H9 (cell line): Measurements from ENCODE around the gene ATP6V0E1. TPM values are rescaled to one million over a fixed set of nuclear protein-coding genes. Genes with fewer than 3 reads are reported as not detected.
A peak's percentile ranks its signal among the peaks of the same experiment; 100 is the strongest.

Experiments used
- DNase-seq: peaks from one replicate; pipeline ENCODE4 v3.0.0-alpha.2; 2017
- H2AFZ ChIP-seq: one replicate; pipeline ENCODE4 v1.6.1; 2013; ENCODE audit warnings: mild to moderate bottlenecking, low read length, control low read depth, moderate library complexity
- H2AK5ac ChIP-seq: 2 replicates; pipeline ENCODE4 v1.6.1; 2013; ENCODE audit warnings: low read length, control low read depth, mixed read lengths; ENCODE audit not compliant: insufficient read length
- H2BK120ac ChIP-seq: one replicate; pipeline ENCODE4 v1.6.1; 2013; ENCODE audit warnings: low read depth, mild to moderate bottlenecking, low read length, control low read depth, inconsistent platforms; ENCODE audit not compliant: poor library complexity, severe bottlenecking
- H2BK12ac ChIP-seq: 2 replicates; pipeline ENCODE4 v1.6.1; 2013; ENCODE audit warnings: low read length, control low read depth, mixed read lengths, low read depth; ENCODE audit not compliant: insufficient read length
- H2BK15ac ChIP-seq: 2 replicates; pipeline ENCODE4 v1.6.1; 2013; ENCODE audit warnings: low read depth, low read length, control low read depth
- H2BK20ac ChIP-seq: one replicate; pipeline ENCODE4 v1.6.1; 2013; ENCODE audit warnings: low read depth, mild to moderate bottlenecking, low read length, control low read depth, inconsistent platforms; ENCODE audit not compliant: poor library complexity, severe bottlenecking
- H2BK5ac ChIP-seq: 2 replicates; pipeline ENCODE4 v1.6.1; 2013; ENCODE audit warnings: low read length, control low read depth, mixed read lengths; ENCODE audit not compliant: insufficient read length
- H3K14ac ChIP-seq: 2 replicates; pipeline ENCODE4 v1.6.1; 2013; ENCODE audit warnings: low read length, control low read depth; ENCODE audit not compliant: insufficient read depth
- H3K18ac ChIP-seq: 2 replicates; pipeline ENCODE4 v1.6.1; 2013; ENCODE audit warnings: low read depth, mild to moderate bottlenecking, mixed read lengths, low read length, control low read depth; ENCODE audit not compliant: insufficient read length
- H3K23ac ChIP-seq: 2 replicates; pipeline ENCODE4 v1.6.1; 2013; ENCODE audit warnings: low read length, control low read depth, mixed read lengths, low read depth; ENCODE audit not compliant: insufficient read length
- H3K23me2 ChIP-seq: 2 replicates; pipeline ENCODE4 v1.6.1; 2013; ENCODE audit warnings: low read depth, mild to moderate bottlenecking, mixed read lengths, low read length, control low read depth; ENCODE audit not compliant: insufficient read length, poor library complexity, severe bottlenecking
- H3K27ac ChIP-seq: 2 replicates; pipeline ENCODE4 v1.5.1; 2013; ENCODE audit warnings: low read length, control low read depth, mixed read lengths, low read depth; ENCODE audit not compliant: insufficient read length
- H3K27me3 ChIP-seq: 2 replicates; pipeline ENCODE4 v1.6.1; 2013; ENCODE audit warnings: low read length, control low read depth, inconsistent platforms; ENCODE audit not compliant: insufficient read depth
- H3K4ac ChIP-seq: 2 replicates; pipeline ENCODE4 v1.6.1; 2013; ENCODE audit warnings: low read depth, mild to moderate bottlenecking, control low read depth, inconsistent platforms, low read length, moderate library complexity
- H3K4me1 ChIP-seq: 2 replicates; pipeline ENCODE4 v1.6.1; 2013; ENCODE audit warnings: low read length, control low read depth, inconsistent platforms; ENCODE audit not compliant: insufficient read depth
- H3K4me2 ChIP-seq: 2 replicates; pipeline ENCODE4 v1.6.1; 2013; ENCODE audit warnings: low read length, control low read depth, mixed read lengths; ENCODE audit not compliant: insufficient read length, insufficient read depth
- H3K56ac ChIP-seq: 2 replicates; pipeline ENCODE4 v1.6.1; 2013; ENCODE audit warnings: low read depth, mild to moderate bottlenecking, mixed read lengths, low read length, control low read depth; ENCODE audit not compliant: insufficient read length
- H3K79me1 ChIP-seq: 2 replicates; pipeline ENCODE4 v1.6.1; 2013; ENCODE audit warnings: low read depth, mild to moderate bottlenecking, moderate library complexity, low read length, control low read depth, inconsistent platforms; ENCODE audit not compliant: insufficient read depth, poor library complexity, severe bottlenecking
- H3K79me2 ChIP-seq: 2 replicates; pipeline ENCODE4 v1.6.1; 2013; ENCODE audit warnings: low read length, control low read depth, inconsistent platforms; ENCODE audit not compliant: insufficient read depth
- H3K9ac ChIP-seq: 2 replicates; pipeline ENCODE4 v1.6.1; 2013; ENCODE audit warnings: low read length, control low read depth, mixed read lengths; ENCODE audit not compliant: insufficient read length; ENCODE audit errors: extremely low read depth
- H3K9me3 ChIP-seq: one replicate; pipeline ENCODE4 v1.6.1; 2013; ENCODE audit warnings: low read depth, low read length, inconsistent platforms; ENCODE audit not compliant: control insufficient read depth
- H3T11ph ChIP-seq: one replicate; pipeline ENCODE4 v1.6.1; 2013; ENCODE audit warnings: mild to moderate bottlenecking, low read length, control low read depth, inconsistent platforms
- H4K20me1 ChIP-seq: one replicate; pipeline ENCODE4 v1.6.1; 2013; ENCODE audit not compliant: control insufficient read depth, insufficient read length, insufficient read depth
- H4K5ac ChIP-seq: 2 replicates; pipeline ENCODE4 v1.6.1; 2013; ENCODE audit warnings: low read depth, mild to moderate bottlenecking, mixed read lengths, low read length, control low read depth; ENCODE audit not compliant: insufficient read length
- H4K8ac ChIP-seq: replicated peaks from 2 replicates; pipeline ENCODE4 v1.6.1; 2013; ENCODE audit warnings: low read length, control low read depth, mixed read lengths, low read depth; ENCODE audit not compliant: insufficient read length
- H4K91ac ChIP-seq: 2 replicates; pipeline ENCODE4 v1.6.1; 2013; ENCODE audit warnings: low read depth, mild to moderate bottlenecking, moderate library complexity, mixed read lengths, low read length, control low read depth; ENCODE audit not compliant: insufficient read length
- H3K27ac Mint-ChIP-seq, 3 experiments: 2 replicates in 2 of 3; 3 replicates in 1 of 3; pipeline ENCODE4 v1.8.0; 2020 to 2021; ENCODE audit warnings: mixed read lengths in 3 of 3, mild to moderate bottlenecking in 1 of 3, moderate library complexity in 1 of 3
- H3K27me3 Mint-ChIP-seq: 2 replicates; pipeline ENCODE4 v1.8.0; 2021; ENCODE audit warnings: low read depth, mild to moderate bottlenecking, moderate library complexity, mixed read lengths
- H3K36me3 Mint-ChIP-seq, 3 experiments: 2 replicates in 2 of 3; 3 replicates in 1 of 3; pipeline ENCODE4 v1.8.0; 2020 to 2021; ENCODE audit warnings: low read depth in 3 of 3, mixed read lengths in 3 of 3; ENCODE audit not compliant: insufficient read depth in 1 of 3
- H3K4me1 Mint-ChIP-seq, 2 experiments: 2 replicates each; pipeline ENCODE4 v1.8.0; 2020; ENCODE audit warnings: mixed read lengths in 2 of 2
- H3K4me3 Mint-ChIP-seq, 2 experiments: 2 replicates in 1 of 2; 3 replicates in 1 of 2; pipeline ENCODE4 v1.8.0; 2020 to 2021; ENCODE audit warnings: mild to moderate bottlenecking in 2 of 2, mixed read lengths in 2 of 2, moderate library complexity in 1 of 2
- H3K9me3 Mint-ChIP-seq, 2 experiments: 2 replicates in 1 of 2; 3 replicates in 1 of 2; pipeline ENCODE4 v1.8.0; 2020; ENCODE audit warnings: mild to moderate bottlenecking in 2 of 2, mixed read lengths in 2 of 2, moderate library complexity in 1 of 2
- CTCF ChIP-seq: fragments of 200-600 bp; sonication (generic); conservative IDR thresholded peaks from 3 replicates; pipeline ENCODE4 v1.8.0; 2021; ENCODE audit warnings: antibody characterized with exemption, mild to moderate bottlenecking
- WGBS: extraction: QIAGEN DNeasy Blood & Tissue Kit; methylation state at CpG from one replicate; pipeline ENCODE4 v1.1.7; 2013; ENCODE audit warnings: missing lambda C conversion rate, low lambda C conversion rate, mixed read lengths; ENCODE audit not compliant: insufficient read length; ENCODE audit errors: extremely low coverage; 5-methylcytosine and 5-hydroxymethylcytosine counted together
- total RNA-seq: library from RNA; stranded (reverse); gene quantifications from 2 replicates; pipeline ENCODE4 v1.2.1, GENCODE V29; 2021

ATP6V0E1 gene
- total RNA-seq, 1 experiment from 2014 or later, result 101 TPM

GRCh38 chr5:172946146-172946545 lies 37.4 kb upstream of the ATP6V0E1 start:
- no peak overlapping the region for H3K56ac ChIP-seq
- no peak overlapping the region for H3K18ac ChIP-seq
- no peak for TF ChIP-seq CTCF
- H3T11ph ChIP-seq, result no peak overlapping the region
- Mint-ChIP-seq H3K36me3 (peaks cover 12 to 39% (median 29%) of the 10 kb centered on the region in 3 experiments; a peak in 6 of 7 replicates), H3K9me3 (no peaks in the 10 kb centered on the region), H3K27ac (peak overlapping the region in 1 of 3 experiments; percentile 79; a peak in 1 of 7 replicates), H3K4me3 (no peak overlapping the region), H3K4me1 (peaks cover 20 to 21% of the 10 kb centered on the region in 2 experiments), H3K27me3 (peaks cover 1% of the 10 kb centered on the region; the same call in 1 of the 2 replicates)
- no peak overlapping the region for H3K4ac ChIP-seq
- H3K9ac ChIP-seq, result no peak overlapping the region
- no peak overlapping the region for H3K14ac ChIP-seq
- no peak overlapping the region for H2BK5ac ChIP-seq
- no peak overlapping the region for H2BK15ac ChIP-seq
- no peaks in the 10 kb centered on the region for H3K23me2 ChIP-seq
- no peak overlapping the region for H4K8ac ChIP-seq
- no peaks in the 10 kb centered on the region for H3K4me1 ChIP-seq
- H3K9me3 ChIP-seq, result no peaks in the 10 kb centered on the region
- H2BK12ac ChIP-seq, result no peak overlapping the region
- H2AK5ac ChIP-seq, result no peak overlapping the region
- H2BK20ac ChIP-seq, result no peak overlapping the region
- H3K27ac ChIP-seq, result no peak overlapping the region
- no CpG with 5 or more reads among the region's 7 CpGs for WGBS
- H3K23ac ChIP-seq, result no peak overlapping the region
- H4K91ac ChIP-seq, result no peak overlapping the region
- no peak overlapping the region for H3K4me2 ChIP-seq
- H3K79me2 ChIP-seq, result no peaks in the 10 kb centered on the region
- H2AFZ ChIP-seq, result no peak overlapping the region
- H4K5ac ChIP-seq, result no peak overlapping the region
- H2BK120ac ChIP-seq, result no peak overlapping the region
- no peaks in the 10 kb centered on the region for H3K79me1 ChIP-seq
- DNase-seq, result no peak
- no peaks in the 10 kb centered on the region for H3K27me3 ChIP-seq
- no peaks in the 10 kb centered on the region for H4K20me1 ChIP-seq
